Liver (tissue), 9 donors: ENCODE results near the gene CACNA2D1. TPM values are rescaled to one million over a fixed set of nuclear protein-coding genes. Genes with fewer than 3 reads are reported as not detected.

ENCODE experiments used
- DNase-seq: peaks from one replicate; pipeline ENCODE4 v3.0.0-alpha.2; 2017; ENCODE audit warnings: low spot score
- H3K27ac ChIP-seq, 2 donors: one replicate each; pipeline ENCODE4 v1.7.0; 2013; ENCODE audit warnings: inconsistent platforms in 2 of 2, low read length in 2 of 2, control low read depth in 1 of 2, low read depth in 1 of 2, mild to moderate bottlenecking in 1 of 2
- H3K27me3 ChIP-seq, 4 donors: one replicate each; pipeline versions ENCODE4 v1.6.1 to v1.7.0; 2013; ENCODE audit warnings: low read length in 3 of 4, inconsistent platforms in 1 of 4, mild to moderate bottlenecking in 1 of 4, moderate library complexity in 1 of 4; ENCODE audit not compliant: control insufficient read depth in 4 of 4, insufficient read depth in 4 of 4
- H3K36me3 ChIP-seq, 4 donors: one replicate each; pipeline versions ENCODE4 v1.6.1 to v1.7.0; 2013; ENCODE audit warnings: low read length in 3 of 4, mild to moderate bottlenecking in 3 of 4, low read depth in 1 of 4, moderate library complexity in 1 of 4; ENCODE audit not compliant: control insufficient read depth in 4 of 4, insufficient read depth in 3 of 4
- H3K4me1 ChIP-seq, 4 donors: one replicate each; pipeline versions ENCODE4 v1.6.1 to v1.7.0; 2013; ENCODE audit warnings: low read length in 3 of 4, mild to moderate bottlenecking in 3 of 4, moderate library complexity in 1 of 4; ENCODE audit not compliant: control insufficient read depth in 4 of 4, insufficient read depth in 4 of 4
- H3K4me3 ChIP-seq, 3 donors: one replicate each; pipeline versions ENCODE4 v1.6.1 to v1.7.0; 2013; ENCODE audit warnings: low read length in 3 of 3, control low read depth in 1 of 3, low read depth in 1 of 3, mild to moderate bottlenecking in 1 of 3
- H3K9ac ChIP-seq, 2 donors: one replicate each; pipeline ENCODE4 v1.7.0; 2013; ENCODE audit warnings: low read length in 2 of 2, mild to moderate bottlenecking in 2 of 2, moderate library complexity in 2 of 2, control low read depth in 1 of 2, low read depth in 1 of 2
- H3K9me3 ChIP-seq, 4 donors: one replicate each; pipeline versions ENCODE4 v1.6.1 to v1.7.0; 2013; ENCODE audit warnings: low read length in 3 of 4; ENCODE audit not compliant: control insufficient read depth in 4 of 4
- ATF3 ChIP-seq: IDR thresholded peaks from 2 replicates; pipeline ENCODE4 v1.6.1; 2016; ENCODE audit warnings: antibody characterized with exemption
- CTCF ChIP-seq: fragments of 150-350 bp; IDR thresholded peaks from 2 replicates; pipeline ENCODE4 v1.5.1; 2017; ENCODE audit warnings: improper control_type of control experiment, low read depth, low read length; ENCODE audit not compliant: missing input control
- EGR1 ChIP-seq, 2 donors: IDR thresholded peaks; 2 replicates each; pipeline ENCODE4 v1.6.1; 2016 to 2018; ENCODE audit warnings: antibody characterized with exemption in 2 of 2, low read depth in 2 of 2
- FOXA1 ChIP-seq: IDR thresholded peaks from 2 replicates; pipeline ENCODE4 v1.6.1; 2016; ENCODE audit warnings: antibody characterized with exemption
- FOXA2 ChIP-seq: IDR thresholded peaks from 2 replicates; pipeline ENCODE4 v1.6.1; 2016; ENCODE audit warnings: antibody characterized with exemption
- GABPA ChIP-seq, 2 donors: IDR thresholded peaks in 1 of 2; conservative IDR thresholded peaks in 1 of 2; 2 replicates each; pipeline ENCODE4 v1.6.1; 2016; ENCODE audit warnings: antibody characterized with exemption in 2 of 2, mild to moderate bottlenecking in 1 of 2, moderate library complexity in 1 of 2
- HNF4A ChIP-seq, 2 donors: conservative IDR thresholded peaks; 2 replicates each; pipeline ENCODE4 v1.6.1; 2016; ENCODE audit warnings: antibody characterized with exemption in 2 of 2, mild to moderate bottlenecking in 2 of 2
- HNF4G ChIP-seq: IDR thresholded peaks from 2 replicates; pipeline ENCODE4 v1.6.1; 2016; ENCODE audit warnings: antibody characterized with exemption
- JUND ChIP-seq, 2 donors: IDR thresholded peaks; 2 replicates each; pipeline ENCODE4 v1.6.1; 2016; ENCODE audit warnings: antibody characterized with exemption in 2 of 2
- MAX ChIP-seq: IDR thresholded peaks from 2 replicates; pipeline ENCODE4 v1.6.1; 2016; ENCODE audit warnings: antibody characterized with exemption
- NR2F2 ChIP-seq: IDR thresholded peaks from 2 replicates; pipeline ENCODE4 v1.6.1; 2016; ENCODE audit warnings: antibody characterized with exemption
- RAD21 ChIP-seq, 2 donors: IDR thresholded peaks; 2 replicates each; pipeline ENCODE4 v1.6.1; 2016; ENCODE audit warnings: antibody characterized with exemption in 2 of 2, mild to moderate bottlenecking in 2 of 2
- REST ChIP-seq: IDR thresholded peaks from 2 replicates; pipeline ENCODE4 v1.6.1; 2016; ENCODE audit warnings: antibody characterized with exemption, mild to moderate bottlenecking
- RXRA ChIP-seq, 2 donors: IDR thresholded peaks; 2 replicates each; pipeline ENCODE4 v1.6.1; 2017 to 2018; ENCODE audit warnings: antibody characterized with exemption in 2 of 2, mild to moderate bottlenecking in 1 of 2
- SP1 ChIP-seq: IDR thresholded peaks from 2 replicates; pipeline ENCODE4 v1.6.1; 2018; ENCODE audit warnings: antibody characterized with exemption, mild to moderate bottlenecking
- TAF1 ChIP-seq: conservative IDR thresholded peaks from 2 replicates; pipeline ENCODE4 v1.6.1; 2016; ENCODE audit warnings: antibody characterized with exemption, mild to moderate bottlenecking
- YY1 ChIP-seq: IDR thresholded peaks from 2 replicates; pipeline ENCODE4 v1.6.1; 2016; ENCODE audit warnings: antibody characterized with exemption, mild to moderate bottlenecking
- ZBTB33 ChIP-seq: IDR thresholded peaks from 2 replicates; pipeline ENCODE4 v1.6.1; 2016; ENCODE audit warnings: antibody characterized with exemption
- WGBS: extraction: QIAGEN DNeasy Blood & Tissue Kit; methylation state at CpG from one replicate; pipeline ENCODE4 v1.1.7; 2013; 5-methylcytosine and 5-hydroxymethylcytosine counted together
- polyA plus RNA-seq, 2 donors: library from polyadenylated mRNA; stranded (reverse) in 1 of 2; unstranded in 1 of 2; fragments of 200-250 nt in 1 of 2; fragments of >200 nt in 1 of 2; fragmentation: Nextera tagmentation in 1 of 2; extraction: Ambion mirVana in 1 of 2; gene quantifications; one replicate each; pipeline versions ENCODE4 v1.2.1 to v1.2.3, GENCODE V29; 2013 to 2015
- total RNA-seq, 2 donors: library from RNA; depleted of rRNA; stranded (reverse); fragments of >200 nt; gene quantifications; one replicate each; pipeline ENCODE4 v1.2.3, GENCODE V29; 2014
- donor health status: healthy.
- donor health status: healthy.
- donor health status: healthy.
- donor health status: healthy.
- donor health status: healthy.

CACNA2D1 gene
- total and polyA plus RNA-seq, 4 donors = 0.42 to 2.3 (median 0.94) TPM

GRCh38 chr7:81919494-81919893 lies 524.1 kb downstream of the CACNA2D1 start:
- TF ChIP-seq FOXA1 (no peak), GABPA (IDR thresholded peaks at IDR 0.05 in 1 of 2, conservative IDR thresholded peaks at IDR 0.05 in 1 of 2) (no peak), NR2F2 (no peak), JUND (IDR thresholded peaks at IDR 0.05) (no peak), ATF3 (no peak), MAX (no peak), ZBTB33 (no peak), RXRA (IDR thresholded peaks at IDR 0.05) (no peak), YY1 (no peak), SP1 (no peak), TAF1 (no peak), RAD21 (IDR thresholded peaks at IDR 0.05) (no peak), REST (no peak), HNF4A (conservative IDR thresholded peaks at IDR 0.05) (no peak), CTCF (no peak), EGR1 (IDR thresholded peaks at IDR 0.05; ENCODE audit: low read depth in 2 of 2) (no peak), FOXA2 (no peak), HNF4G (no peak)
- Histone ChIP-seq H3K4me3 (no peak overlapping the region), H3K27ac (no peak overlapping the region), H3K4me1 (no peaks in the 10 kb centered on the region), H3K36me3 (no peaks in the 10 kb centered on the region), H3K9ac (no peak overlapping the region), H3K27me3 (no peaks in the 10 kb centered on the region), H3K9me3 (peaks cover 0 to under 1% (median 0%) of the 10 kb centered on the region in 4 donors)
- WGBS = 77% methylated on average over 3 of the region's 3 CpGs
- no peak for DNase-seq
